ENCODE measurements around the gene TAF11L4. TPM values are rescaled to one million over a fixed set of nuclear protein-coding genes. Genes with fewer than 3 reads are reported as not detected.
"Not testable (repeated sequence)": the region's sequence is repeated elsewhere in the genome, so short reads cannot be mapped to it uniquely, and the experiment has no call there.

TAF11L4 gene
- total and polyA plus RNA-seq, 4 experiments from 2014 or later, result not detected

DNA sequence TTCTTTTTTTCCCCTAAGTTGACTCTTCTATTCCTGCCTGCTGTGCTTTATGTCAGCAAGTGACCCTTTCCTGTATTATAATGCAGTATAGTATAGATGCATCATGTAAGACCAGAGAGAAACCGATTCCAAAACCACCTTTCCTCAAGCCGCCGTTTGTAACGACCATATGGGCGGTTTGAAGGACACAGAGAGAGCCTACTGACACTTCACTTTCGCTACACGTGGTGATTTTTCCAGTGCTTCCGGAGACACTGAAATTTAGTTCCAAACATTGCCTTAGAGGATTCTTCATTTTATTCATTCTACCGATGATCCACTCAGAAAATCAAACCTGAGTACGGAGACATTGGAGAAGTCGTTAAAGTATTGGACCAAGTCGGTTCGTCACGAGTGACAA, 2.1 kb upstream of the TAF11L4 start:
- H3K4me3 ChIP-seq (ENCODE audit: low read length in 2 of 2); H3K4me1 Mint-ChIP-seq; POLR2A ChIA-PET (ENCODE audit: partially characterized antibody); H3K4me3 Mint-ChIP-seq; H3K27me3 Mint-ChIP-seq; CTCF ChIA-PET (ENCODE audit: partially characterized antibody); H3K4me1 ChIP-seq (ENCODE audit: insufficient read depth, low read length); H3K9me3 Mint-ChIP-seq; H3K36me3 Mint-ChIP-seq; H3K27me3 ChIP-seq (ENCODE audit: insufficient read depth, low read length); H3K36me3 ChIP-seq (ENCODE audit: insufficient read depth, low read length); DNase-seq; H3K27ac ChIP-seq (ENCODE audit: low read depth, low read length); H3K9me3 ChIP-seq (ENCODE audit: control insufficient read depth in 1 of 2, low read length in 2 of 2); H3K27ac Mint-ChIP-seq; intact Hi-C loops (cut with micrococcal nuclease): not testable (repeated sequence)

DNA sequence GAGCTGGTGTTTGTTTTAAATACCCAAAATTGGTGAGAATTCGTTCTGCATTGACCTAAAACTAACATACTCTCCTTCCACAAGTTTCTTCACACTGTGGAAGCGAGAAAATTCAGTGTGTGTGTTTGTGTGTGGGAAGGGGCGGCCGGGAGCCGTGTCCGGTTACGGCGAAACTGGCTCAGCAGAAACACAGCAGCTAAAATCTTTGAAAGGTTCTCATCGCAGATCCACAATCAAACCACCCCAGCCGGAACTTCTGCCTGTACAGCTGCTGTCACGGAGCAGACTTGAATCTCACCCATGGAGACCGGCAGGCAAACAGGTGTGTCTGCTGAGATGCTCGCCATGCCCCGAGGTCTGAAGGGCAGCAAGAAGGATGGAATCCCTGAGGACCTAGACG, 3.3 kb downstream of the TAF11L4 start, which contains the start of gene TAF11L5:
TAF11L5 (plus strand) TSS at position 301 of the 400 bp plus-strand sequence.
- CTCF ChIA-PET (ENCODE audit: partially characterized antibody); intact Hi-C loops (cut with micrococcal nuclease); H3K27me3 Mint-ChIP-seq; H3K27ac Mint-ChIP-seq; H3K27me3 ChIP-seq (ENCODE audit: insufficient read depth, low read length); H3K36me3 Mint-ChIP-seq; H3K4me1 ChIP-seq (ENCODE audit: insufficient read depth, low read length); H3K4me3 Mint-ChIP-seq; H3K9me3 Mint-ChIP-seq; H3K9me3 ChIP-seq (ENCODE audit: control insufficient read depth in 1 of 2, low read length in 2 of 2); DNase-seq; H3K27ac ChIP-seq (ENCODE audit: low read depth, low read length); H3K4me1 Mint-ChIP-seq; H3K36me3 ChIP-seq (ENCODE audit: insufficient read depth, low read length); POLR2A ChIA-PET (ENCODE audit: partially characterized antibody); H3K4me3 ChIP-seq (ENCODE audit: low read length in 2 of 2): not testable (repeated sequence)

DNA sequence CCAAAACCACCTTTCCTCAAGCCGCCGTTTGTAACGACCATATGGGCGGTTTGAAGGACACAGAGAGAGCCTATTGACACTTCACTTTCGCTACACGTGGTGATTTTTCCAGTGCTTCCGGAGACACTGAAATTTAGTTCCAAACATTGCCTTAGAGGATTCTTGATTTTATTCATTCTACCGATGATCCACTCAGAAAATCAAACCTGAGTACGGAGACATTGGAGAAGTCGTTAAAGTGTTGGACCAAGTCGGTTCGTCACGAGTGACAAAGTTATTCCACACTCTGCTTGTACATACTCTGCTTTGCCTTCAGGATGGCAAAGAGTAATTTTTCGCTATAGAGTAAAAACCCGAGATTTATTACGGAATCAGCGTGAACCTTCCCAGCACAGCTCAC, 4.9 kb downstream of the TAF11L4 start:
- H3K9me3 ChIP-seq (ENCODE audit: control insufficient read depth in 1 of 2, low read length in 2 of 2); CTCF ChIA-PET (ENCODE audit: partially characterized antibody); H3K9me3 Mint-ChIP-seq; H3K4me3 Mint-ChIP-seq; H3K27me3 Mint-ChIP-seq; H3K27ac ChIP-seq (ENCODE audit: low read depth, low read length); H3K27ac Mint-ChIP-seq; H3K36me3 ChIP-seq (ENCODE audit: insufficient read depth, low read length); H3K4me1 ChIP-seq (ENCODE audit: insufficient read depth, low read length); intact Hi-C loops (cut with micrococcal nuclease); H3K4me3 ChIP-seq (ENCODE audit: low read length in 2 of 2); H3K36me3 Mint-ChIP-seq; H3K4me1 Mint-ChIP-seq; H3K27me3 ChIP-seq (ENCODE audit: insufficient read depth, low read length); POLR2A ChIA-PET (ENCODE audit: partially characterized antibody): not testable (repeated sequence)
- DNase-seq, result peak in 2 of 5 donors; percentile 2 to 17

DNA sequence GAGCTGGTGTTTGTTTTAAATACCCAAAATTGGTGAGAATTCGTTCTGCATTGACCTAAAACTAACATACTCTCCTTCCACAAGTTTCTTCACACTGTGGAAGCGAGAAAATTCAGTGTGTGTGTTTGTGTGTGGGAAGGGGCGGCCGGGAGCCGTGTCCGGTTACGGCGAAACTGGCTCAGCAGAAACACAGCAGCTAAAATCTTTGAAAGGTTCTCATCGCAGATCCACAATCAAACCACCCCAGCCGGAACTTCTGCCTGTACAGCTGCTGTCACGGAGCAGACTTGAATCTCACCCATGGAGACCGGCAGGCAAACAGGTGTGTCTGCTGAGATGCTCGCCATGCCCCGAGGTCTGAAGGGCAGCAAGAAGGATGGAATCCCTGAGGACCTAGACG, 6.8 kb downstream of the TAF11L4 start, which contains the start of gene TAF11L6:
TAF11L6 (plus strand) TSS at position 301 of the 400 bp plus-strand sequence.
- H3K27ac Mint-ChIP-seq; H3K4me3 Mint-ChIP-seq; H3K27me3 Mint-ChIP-seq; H3K27ac ChIP-seq (ENCODE audit: low read depth, low read length); POLR2A ChIA-PET (ENCODE audit: partially characterized antibody); CTCF ChIA-PET (ENCODE audit: partially characterized antibody); intact Hi-C loops (cut with micrococcal nuclease); H3K36me3 Mint-ChIP-seq; DNase-seq; H3K4me3 ChIP-seq (ENCODE audit: low read length in 2 of 2); H3K9me3 ChIP-seq (ENCODE audit: control insufficient read depth in 1 of 2, low read length in 2 of 2); H3K36me3 ChIP-seq (ENCODE audit: insufficient read depth, low read length); H3K27me3 ChIP-seq (ENCODE audit: insufficient read depth, low read length); H3K4me1 Mint-ChIP-seq; H3K4me1 ChIP-seq (ENCODE audit: insufficient read depth, low read length); H3K9me3 Mint-ChIP-seq: not testable (repeated sequence)

Other genes with a start within 250 kb of the TAF11L4 start
- gene TAF11L2, start 23.6 kb upstream of the TAF11L4 start, total RNA-seq, result not detected
- gene TAF11L2, start 23.6 kb upstream of the TAF11L4 start, polyA plus RNA-seq, result not detected
- not detected for gene TAF11L3, start 3.4 kb upstream of the TAF11L4 start, total RNA-seq
- gene TAF11L3, start 3.4 kb upstream of the TAF11L4 start, polyA plus RNA-seq, result not detected
- not detected for gene TAF11L5, start 3.4 kb downstream of the TAF11L4 start, total RNA-seq
- not detected for gene TAF11L5, start 3.4 kb downstream of the TAF11L4 start, polyA plus RNA-seq
- gene TAF11L6, start 6.9 kb downstream of the TAF11L4 start, total RNA-seq, result not detected
- not detected for gene TAF11L6, start 6.9 kb downstream of the TAF11L4 start, polyA plus RNA-seq
- not detected for gene TAF11L7, start 64.0 kb downstream of the TAF11L4 start, total RNA-seq
- gene TAF11L7, start 64.0 kb downstream of the TAF11L4 start, polyA plus RNA-seq, result not detected
- gene TAF11L8, start 69.2 kb downstream of the TAF11L4 start, total RNA-seq, result not detected
- gene TAF11L8, start 69.2 kb downstream of the TAF11L4 start, polyA plus RNA-seq, result not detected
- gene TAF11L9, start 72.6 kb downstream of the TAF11L4 start, total RNA-seq, result not detected
- gene TAF11L9, start 72.6 kb downstream of the TAF11L4 start, polyA plus RNA-seq, result not detected
- gene TAF11L10, start 76.0 kb downstream of the TAF11L4 start, total RNA-seq, result not detected
- not detected for gene TAF11L10, start 76.0 kb downstream of the TAF11L4 start, polyA plus RNA-seq
- not detected for gene TAF11L11, start 82.4 kb downstream of the TAF11L4 start, total RNA-seq
- gene TAF11L11, start 82.4 kb downstream of the TAF11L4 start, polyA plus RNA-seq, result not detected
- gene TAF11L12, start 88.6 kb downstream of the TAF11L4 start, total RNA-seq, result not detected
- gene TAF11L12, start 88.6 kb downstream of the TAF11L4 start, polyA plus RNA-seq, result not detected
- gene TAF11L13, start 110.3 kb downstream of the TAF11L4 start, total RNA-seq, result not detected
- gene TAF11L13, start 110.3 kb downstream of the TAF11L4 start, polyA plus RNA-seq, result not detected
- not detected for gene TAF11L14, start 112.7 kb downstream of the TAF11L4 start, total RNA-seq
- not detected for gene TAF11L14, start 112.7 kb downstream of the TAF11L4 start, polyA plus RNA-seq